ENCODE measurements around the gene TCAP. TPM values are rescaled to one million over a fixed set of nuclear protein-coding genes. Genes with fewer than 3 reads are reported as not detected.

Gene TCAP
- total and polyA plus RNA-seq, 8 donors = 0.13 to 3.0 (median 0.54) TPM

DNA sequence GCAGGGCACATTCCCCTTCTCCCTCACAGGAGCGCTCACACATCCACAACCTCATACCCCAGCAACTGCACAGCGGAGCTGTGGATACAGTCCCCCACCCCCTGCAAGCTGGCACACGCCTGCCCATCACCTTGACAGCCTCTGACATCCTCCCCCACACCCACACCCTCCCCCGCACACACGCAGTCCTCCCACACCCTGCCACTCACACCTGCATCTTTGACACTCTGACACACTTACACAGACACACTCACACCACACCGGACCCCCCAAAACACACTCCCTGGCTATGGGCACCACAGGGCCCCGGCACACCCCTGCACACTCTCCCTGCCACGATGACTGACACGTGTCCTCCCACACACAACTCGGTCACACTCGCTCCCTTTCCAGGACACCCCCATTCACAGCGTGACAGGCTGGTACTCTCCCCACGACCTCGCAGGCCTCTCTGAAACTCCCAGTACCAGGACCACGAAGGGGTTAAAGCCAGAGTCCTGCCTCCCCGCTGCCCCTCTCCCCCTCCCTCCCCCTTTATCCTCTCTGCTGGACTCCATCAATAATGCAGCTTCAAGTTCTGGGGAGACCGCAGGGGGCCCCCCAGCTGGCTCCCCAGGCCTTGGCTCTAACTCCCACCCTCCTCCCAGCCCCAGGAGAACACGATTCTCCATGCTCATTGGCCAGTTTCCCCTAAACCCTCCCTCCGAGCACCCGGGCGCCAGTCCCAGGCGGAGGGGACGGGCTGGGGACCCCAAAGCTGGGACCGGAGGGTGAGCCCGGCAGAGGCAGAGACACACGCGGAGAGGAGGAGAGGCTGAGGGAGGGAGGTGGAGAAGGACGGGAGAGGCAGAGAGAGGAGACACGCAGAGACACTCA lies 38.7 kb upstream of the TCAP start, which contains the start of gene PPP1R1B:
TSS of gene PPP1R1B (plus strand) at position 782 of the 876 bp plus-strand sequence. CDS start 441 bp downstream, outside the sequence.
- DNase-seq (peak in 3 of 6 donors; percentile 36 to 54 (median 40)), ATAC-seq (peak in 1 of 4 donors; percentile 21), FAIRE-seq (no peak)
- Histone ChIP-seq H3K36me3 (no peaks in the 10 kb centered on the region), H3K4me3 (peak within 1 kb of the TSS in 3 of 4 donors; percentile 34 to 44 (median 42)), H3K27me3 (no peaks in the 10 kb centered on the region), H3K27ac (peak within 1 kb of the TSS; percentile 59 to 84 (median 73)), H3K9me3 (no peaks in the 10 kb centered on the region), H3K4me1 (peaks cover 0 to 4% (median 3%) of the 10 kb centered on the region in 3 donors)
- intact Hi-C loops (cut with DNase I) = loop anchor here in 1 of 3 donors (2.0 kb wide), 1 partner anchor 78 kb away; no protein-coding TSS in a partner anchor
- TF ChIP-seq, protein P1, sequence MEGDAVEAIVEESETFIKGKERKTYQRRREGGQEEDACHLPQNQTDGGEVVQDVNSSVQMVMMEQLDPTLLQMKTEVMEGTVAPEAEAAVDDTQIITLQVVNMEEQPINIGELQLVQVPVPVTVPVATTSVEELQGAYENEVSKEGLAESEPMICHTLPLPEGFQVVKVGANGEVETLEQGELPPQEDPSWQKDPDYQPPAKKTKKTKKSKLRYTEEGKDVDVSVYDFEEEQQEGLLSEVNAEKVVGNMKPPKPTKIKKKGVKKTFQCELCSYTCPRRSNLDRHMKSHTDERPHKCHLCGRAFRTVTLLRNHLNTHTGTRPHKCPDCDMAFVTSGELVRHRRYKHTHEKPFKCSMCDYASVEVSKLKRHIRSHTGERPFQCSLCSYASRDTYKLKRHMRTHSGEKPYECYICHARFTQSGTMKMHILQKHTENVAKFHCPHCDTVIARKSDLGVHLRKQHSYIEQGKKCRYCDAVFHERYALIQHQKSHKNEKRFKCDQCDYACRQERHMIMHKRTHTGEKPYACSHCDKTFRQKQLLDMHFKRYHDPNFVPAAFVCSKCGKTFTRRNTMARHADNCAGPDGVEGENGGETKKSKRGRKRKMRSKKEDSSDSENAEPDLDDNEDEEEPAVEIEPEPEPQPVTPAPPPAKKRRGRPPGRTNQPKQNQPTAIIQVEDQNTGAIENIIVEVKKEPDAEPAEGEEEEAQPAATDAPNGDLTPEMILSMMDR (IDR thresholded peaks at IDR 0.05) = no peak
- WGBS, 2 donors = 11 to 14% methylated on average over 28 to 29 of the region's 29 CpGs

GRCh38 chr17:39627047-39627711 lies 38.0 kb upstream of the TCAP start:
- FAIRE-seq (no peak), ATAC-seq (no peak), DNase-seq (peak in 2 of 6 donors; percentile 14 to 60)
- peaks cover 0 to 5% (median 4%) of the 10 kb centered on the region in 3 donors for H3K4me1 ChIP-seq
- H3K36me3 ChIP-seq = no peaks in the 10 kb centered on the region
- TF ChIP-seq, protein P1 (IDR thresholded peaks at IDR 0.05) = no peak
- intact Hi-C loops (cut with DNase I) = loop anchor here in 1 of 3 donors (2.0 kb wide), 1 partner anchor 78 kb away; no protein-coding TSS in a partner anchor
- peak overlapping the region; percentile 59 to 84 (median 73) for H3K27ac ChIP-seq
- 5 to 6% methylated on average over 41 to 72 of the region's 72 CpGs for whole genome bisulfite sequencing, 2 donors
- no peaks in the 10 kb centered on the region for H3K9me3 ChIP-seq
- no peaks in the 10 kb centered on the region for H3K27me3 ChIP-seq
- H3K4me3 ChIP-seq = peak overlapping the region in 3 of 4 donors; percentile 34 to 44 (median 42)

GRCh38 chr17:39627712-39628516 lies 37.2 kb upstream of the TCAP start:
- peak in 1 of 6 donors; percentile 17 for DNase-seq
- Histone ChIP-seq H3K27me3 (no peaks in the 10 kb centered on the region), H3K27ac (peak overlapping the region; percentile 59 to 84 (median 73)), H3K4me3 (peak overlapping the region in 3 of 4 donors; percentile 34 to 44 (median 42)), H3K9me3 (no peaks in the 10 kb centered on the region), H3K4me1 (peaks cover 0 to 4% (median 3%) of the 10 kb centered on the region in 3 donors), H3K36me3 (no peaks in the 10 kb centered on the region)
- 47 to 63% methylated on average over 14 to 16 of the region's 16 CpGs for WGBS, 2 donors
- no peak for FAIRE-seq
- intact Hi-C loops (cut with DNase I) = loop anchor here in 1 of 3 donors (2.0 kb wide), 1 partner anchor 79 kb away; no protein-coding TSS in a partner anchor
- no peak for ATAC-seq
- TF ChIP-seq, protein P1 (IDR thresholded peaks at IDR 0.05) = no peak

GRCh38 chr17:39628655-39629493 lies 36.3 kb upstream of the TCAP start:
- intact Hi-C loops (cut with DNase I) = no loop called here
- TF ChIP-seq, protein P1 (IDR thresholded peaks at IDR 0.05) = no peak
- Histone ChIP-seq H3K27me3 (no peaks in the 10 kb centered on the region), H3K9me3 (no peaks in the 10 kb centered on the region), H3K4me1 (peaks cover 0 to 3% (median 0%) of the 10 kb centered on the region in 3 donors), H3K27ac (peak overlapping the region; percentile 9 to 84 (median 70)), H3K36me3 (no peaks in the 10 kb centered on the region), H3K4me3 (peak overlapping the region in 3 of 4 donors; percentile 8 to 42 (median 31))
- DNase-seq (peak in 2 of 6 donors; percentile 39 to 53), ATAC-seq (peak in 3 of 4 donors; percentile 5 to 13 (median 7)), FAIRE-seq (no peak)
- WGBS, 2 donors = 44 to 56% methylated on average over 10 of the region's 10 CpGs
